Neutrophil (primary cell): Measurements from ENCODE around the gene FGF5.

Source experiments
- H3K27ac ChIP-seq: fragments of 200-600 bp; sonication (generic); 2 replicates; pipeline ENCODE4 v1.5.1; 2016; ENCODE audit warnings: mild to moderate bottlenecking, moderate library complexity
- H3K27me3 ChIP-seq: fragments of 200-600 bp; sonication (generic); 2 replicates; pipeline ENCODE4 v1.6.0; 2016; ENCODE audit warnings: mild to moderate bottlenecking
- H3K36me3 ChIP-seq: fragments of 200-600 bp; sonication (generic); 2 replicates; pipeline ENCODE4 v1.5.1; 2017
- H3K4me1 ChIP-seq, 2 experiments: fragments of 200-600 bp in 1 of 2; sonication (generic) in 1 of 2; 1 replicate in 1 of 2; 2 replicates in 1 of 2; pipeline versions ENCODE4 v1.5.1 to v1.6.1; 2013 to 2016; ENCODE audit warnings: low read depth in 1 of 2, low read length in 1 of 2, mild to moderate bottlenecking in 1 of 2, moderate library complexity in 1 of 2; ENCODE audit not compliant: control insufficient read depth in 1 of 2, insufficient read depth in 1 of 2
- H3K4me3 ChIP-seq, 2 experiments: fragments of 200-600 bp in 1 of 2; sonication (generic) in 1 of 2; 1 replicate in 1 of 2; 2 replicates in 1 of 2; pipeline ENCODE4 v1.5.1; 2013 to 2016; ENCODE audit warnings: low read depth in 1 of 2, low read length in 1 of 2, mild to moderate bottlenecking in 1 of 2, moderate library complexity in 1 of 2
- H3K9me3 ChIP-seq: fragments of 200-600 bp; sonication (generic); 2 replicates; pipeline ENCODE4 v1.5.1; 2016
- TF ChIP-seq, protein P1 (sequence below): fragments of 200-600 bp; sonication (generic); IDR thresholded peaks from 2 replicates; pipeline ENCODE4 v1.5.1; 2016; ENCODE audit warnings: antibody characterized with exemption

Gene FGF5

DNA sequence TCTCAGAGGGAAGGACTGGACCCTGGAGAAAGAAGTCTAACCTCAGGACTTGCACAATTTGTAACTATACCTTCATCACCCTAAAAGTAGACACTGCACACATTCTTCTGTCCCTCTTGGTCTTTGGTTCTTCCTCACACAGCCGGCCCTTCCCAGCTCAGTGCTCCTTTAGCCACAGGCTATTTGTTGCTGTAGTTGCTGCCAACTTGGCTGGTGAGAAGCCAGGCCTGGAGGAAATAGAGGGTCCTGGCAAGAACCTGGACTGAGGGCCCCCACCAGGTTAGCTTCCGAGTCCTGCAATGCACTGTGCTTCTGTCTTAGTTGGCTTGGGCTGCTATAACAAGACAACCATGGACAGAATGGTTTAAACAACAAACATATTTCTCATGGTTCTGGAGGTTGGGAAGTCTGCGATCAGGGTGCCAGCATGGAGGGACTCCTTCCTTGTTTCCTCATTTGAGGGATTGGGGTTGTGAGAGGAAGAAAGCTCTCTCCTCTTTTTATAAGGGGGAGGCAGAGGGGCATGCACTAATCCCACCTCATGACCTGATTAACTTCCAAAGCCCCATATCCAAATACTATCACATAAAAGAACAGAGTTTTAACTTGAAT lies 4.4 kb upstream of the FGF5 start:
- H3K27me3 ChIP-seq = peaks cover 99% of the 10 kb centered on the region
- no peak overlapping the region for H3K4me3 ChIP-seq
- H3K36me3 ChIP-seq = no peaks in the 10 kb centered on the region
- H3K27ac ChIP-seq = no peak overlapping the region
- peaks cover 12 to 16% of the 10 kb centered on the region in 2 experiments for H3K4me1 ChIP-seq
- TF ChIP-seq, protein P1, sequence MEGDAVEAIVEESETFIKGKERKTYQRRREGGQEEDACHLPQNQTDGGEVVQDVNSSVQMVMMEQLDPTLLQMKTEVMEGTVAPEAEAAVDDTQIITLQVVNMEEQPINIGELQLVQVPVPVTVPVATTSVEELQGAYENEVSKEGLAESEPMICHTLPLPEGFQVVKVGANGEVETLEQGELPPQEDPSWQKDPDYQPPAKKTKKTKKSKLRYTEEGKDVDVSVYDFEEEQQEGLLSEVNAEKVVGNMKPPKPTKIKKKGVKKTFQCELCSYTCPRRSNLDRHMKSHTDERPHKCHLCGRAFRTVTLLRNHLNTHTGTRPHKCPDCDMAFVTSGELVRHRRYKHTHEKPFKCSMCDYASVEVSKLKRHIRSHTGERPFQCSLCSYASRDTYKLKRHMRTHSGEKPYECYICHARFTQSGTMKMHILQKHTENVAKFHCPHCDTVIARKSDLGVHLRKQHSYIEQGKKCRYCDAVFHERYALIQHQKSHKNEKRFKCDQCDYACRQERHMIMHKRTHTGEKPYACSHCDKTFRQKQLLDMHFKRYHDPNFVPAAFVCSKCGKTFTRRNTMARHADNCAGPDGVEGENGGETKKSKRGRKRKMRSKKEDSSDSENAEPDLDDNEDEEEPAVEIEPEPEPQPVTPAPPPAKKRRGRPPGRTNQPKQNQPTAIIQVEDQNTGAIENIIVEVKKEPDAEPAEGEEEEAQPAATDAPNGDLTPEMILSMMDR = no peak
- no peaks in the 10 kb centered on the region for H3K9me3 ChIP-seq

DNA sequence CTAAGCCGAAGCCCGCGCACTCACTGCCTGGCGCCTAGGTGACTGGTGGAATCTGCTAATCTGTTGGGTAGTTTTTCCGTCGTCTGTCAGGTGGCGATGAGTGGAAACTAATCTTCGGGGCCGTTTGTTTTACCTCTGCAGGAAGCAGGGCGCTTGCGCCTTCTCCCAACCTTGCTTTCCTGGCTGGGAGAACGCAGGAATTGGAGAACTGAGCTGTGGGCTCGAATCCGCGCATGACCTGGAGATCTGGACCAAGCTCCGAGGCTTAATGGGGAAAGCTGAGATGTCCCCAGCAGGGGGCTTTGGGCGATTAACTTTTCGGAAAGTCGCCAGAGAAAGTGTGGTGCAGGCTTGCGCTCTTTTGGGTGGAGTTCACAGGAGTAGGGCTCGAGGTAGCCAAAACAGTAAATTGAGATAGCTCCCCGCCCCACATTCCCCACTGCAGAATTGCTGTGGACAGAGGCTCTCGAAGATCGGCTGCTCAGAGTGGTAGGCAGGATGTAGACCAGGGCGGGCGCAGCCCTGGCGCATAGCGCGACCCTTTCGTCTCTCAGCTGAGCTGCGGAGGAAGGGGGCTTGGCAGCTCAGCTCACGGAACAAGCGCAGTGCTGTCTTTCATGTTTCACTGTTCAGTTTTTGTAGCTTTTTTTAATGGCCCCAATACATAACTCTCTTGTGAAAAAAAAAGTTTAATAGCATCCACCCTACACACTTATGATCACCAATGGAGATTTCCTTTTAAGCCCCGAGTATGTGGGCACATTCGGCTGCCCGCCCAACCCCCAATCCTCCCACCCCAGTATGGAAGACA lies 2.7 kb upstream of the FGF5 start:
- Histone ChIP-seq H3K4me1 (peaks cover 12 to 16% of the 10 kb centered on the region in 2 experiments), H3K27ac (no peak overlapping the region), H3K36me3 (no peaks in the 10 kb centered on the region), H3K4me3 (no peak overlapping the region), H3K9me3 (no peaks in the 10 kb centered on the region), H3K27me3 (peaks cover 100% of the 10 kb centered on the region)
- TF ChIP-seq, protein P1 = no peak

DNA sequence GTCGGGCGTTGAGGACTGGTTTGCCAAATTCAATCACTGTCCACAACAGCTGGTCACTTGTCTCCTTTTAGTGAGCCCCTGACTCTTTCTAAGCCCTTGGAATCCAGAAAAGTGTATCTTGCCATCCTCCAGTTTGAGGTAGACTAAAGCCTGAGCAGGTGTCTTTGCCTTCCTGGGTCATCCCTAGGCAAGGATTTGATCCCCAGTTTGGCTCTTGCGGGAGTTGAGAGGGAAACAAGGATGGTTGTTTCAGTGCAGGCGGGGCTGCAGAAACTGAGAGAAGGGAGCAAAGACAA lies 2.2 kb upstream of the FGF5 start:
- TF ChIP-seq, protein P1 = no peak
- H3K36me3 ChIP-seq = no peaks in the 10 kb centered on the region
- peaks cover 12 to 16% of the 10 kb centered on the region in 2 experiments for H3K4me1 ChIP-seq
- no peak overlapping the region for H3K4me3 ChIP-seq
- no peak overlapping the region for H3K27ac ChIP-seq
- no peaks in the 10 kb centered on the region for H3K9me3 ChIP-seq
- peaks cover 100% of the 10 kb centered on the region for H3K27me3 ChIP-seq

DNA sequence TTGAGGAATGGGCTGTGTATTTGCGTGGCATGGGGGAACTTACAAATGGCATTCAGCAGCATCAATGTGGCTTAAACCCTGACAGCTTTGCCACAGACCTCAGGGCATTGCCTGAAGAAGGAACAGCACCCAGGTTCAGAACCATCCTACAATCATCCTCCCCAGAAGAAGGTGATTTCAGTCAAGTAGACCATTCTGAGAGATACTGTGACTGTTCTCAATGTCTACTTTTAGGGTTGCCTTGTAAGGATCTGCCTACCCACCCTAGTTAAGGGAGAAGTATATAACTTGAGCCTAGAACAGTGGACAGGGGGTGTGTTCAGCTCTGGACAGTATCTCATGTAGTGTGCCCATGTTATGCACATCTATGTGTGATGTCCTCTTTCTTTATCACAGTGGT lies 1.6 kb upstream of the FGF5 start:
- no peak overlapping the region for H3K27ac ChIP-seq
- peaks cover 100% of the 10 kb centered on the region for H3K27me3 ChIP-seq
- H3K9me3 ChIP-seq = no peaks in the 10 kb centered on the region
- TF ChIP-seq, protein P1 = no peak
- no peaks in the 10 kb centered on the region for H3K36me3 ChIP-seq
- no peak overlapping the region for H3K4me3 ChIP-seq
- peaks cover 12 to 16% of the 10 kb centered on the region in 2 experiments for H3K4me1 ChIP-seq

DNA sequence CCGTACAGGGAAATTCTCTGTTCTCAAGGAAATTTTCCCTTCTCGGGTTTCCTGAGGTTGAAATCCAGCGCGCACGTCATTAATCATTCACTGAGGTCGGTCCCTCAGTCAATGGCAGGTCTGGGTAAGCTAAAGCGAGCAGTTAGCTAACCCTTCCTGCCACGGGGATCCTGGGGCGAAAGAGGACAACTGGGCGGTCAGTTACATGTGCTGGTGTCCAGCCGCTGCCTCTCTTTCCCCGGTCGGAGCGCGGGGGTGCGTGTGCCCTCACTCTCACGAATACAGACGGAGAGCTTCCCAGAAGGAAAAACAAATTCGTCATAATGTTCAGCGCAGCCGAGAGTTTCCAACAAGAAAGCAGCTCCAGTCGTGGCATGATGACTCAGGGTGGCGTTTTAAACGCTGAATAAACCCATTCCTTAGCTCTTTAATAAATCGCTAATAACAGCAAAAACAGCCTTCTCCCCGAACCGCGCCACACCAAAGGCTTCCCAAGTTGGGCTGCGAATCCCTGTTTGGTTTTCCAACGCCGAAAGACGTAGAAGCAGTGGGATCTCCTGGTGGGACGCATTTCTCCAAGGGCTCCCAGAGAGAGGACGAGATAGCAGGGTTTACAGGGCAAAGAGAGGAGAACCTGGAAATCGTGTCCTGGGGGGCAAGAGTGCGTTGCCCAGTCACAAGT lies 752 bp upstream of the FGF5 start:
- Histone ChIP-seq H3K4me3 (no peak overlapping the region), H3K36me3 (no peaks in the 10 kb centered on the region), H3K27ac (no peak overlapping the region), H3K4me1 (peaks cover 12 to 16% of the 10 kb centered on the region in 2 experiments), H3K9me3 (no peaks in the 10 kb centered on the region), H3K27me3 (peaks cover 100% of the 10 kb centered on the region)
- TF ChIP-seq, protein P1 = no peak
